Dedifferentiated amniotic fluid mesenchymal stem cell (primary cell): ENCODE results near the gene LONRF2.
"Not testable (repeated sequence)": the region's sequence is repeated elsewhere in the genome, so short reads cannot be mapped to it uniquely, and the experiment has no call there.

Experiments
- DNase-seq: peaks from one replicate; pipeline ENCODE4 v3.0.0-alpha.2; 2016; ENCODE audit errors: extremely low spot score

The LONRF2 gene

DNA sequence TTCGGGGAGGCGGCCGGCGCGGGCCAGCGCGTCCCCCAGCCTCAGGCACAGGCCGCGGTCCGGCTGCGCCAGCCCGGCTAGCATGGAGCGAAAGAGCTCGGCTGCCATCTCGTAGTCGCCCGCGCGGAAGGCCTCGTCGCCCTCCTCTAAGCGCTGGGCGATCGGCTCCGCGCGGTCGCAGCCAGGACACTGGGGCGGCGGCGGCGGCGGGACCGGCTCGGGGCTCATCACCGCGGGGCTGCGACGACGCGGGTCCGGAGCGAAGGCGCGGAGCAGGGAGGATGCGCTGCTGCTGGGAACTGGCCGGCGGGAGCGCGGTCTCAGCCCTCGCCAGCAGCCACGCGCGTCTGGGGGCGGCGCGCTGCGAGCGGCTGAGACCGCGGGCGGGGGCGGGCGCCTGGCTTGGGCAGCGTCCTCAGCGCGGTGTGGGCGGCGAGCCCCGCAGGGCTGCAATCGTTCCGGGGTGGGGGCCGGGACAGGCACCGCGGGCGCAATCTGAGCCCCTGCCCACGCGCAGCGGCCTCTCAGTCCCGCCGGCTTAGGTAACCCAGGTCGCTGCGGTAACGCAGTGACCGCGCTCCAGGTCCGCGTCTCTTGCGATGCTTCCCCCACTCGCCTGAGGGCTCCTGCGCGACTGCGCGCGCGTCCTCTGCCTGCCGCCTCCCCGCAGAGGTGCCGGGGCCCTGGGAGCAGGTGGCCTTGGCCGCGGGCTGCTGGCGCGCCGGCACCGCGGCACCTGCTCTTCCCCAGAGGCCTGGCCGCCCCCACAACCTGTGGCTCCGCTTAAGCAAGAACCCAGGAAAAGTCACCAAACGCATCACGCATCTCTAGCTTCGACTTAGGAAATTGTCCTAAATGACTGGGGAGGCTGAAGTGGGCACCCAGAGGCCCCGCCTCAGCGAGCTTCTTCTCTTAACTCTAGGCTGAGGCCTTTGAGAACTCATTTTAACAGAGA is at the start of gene LONRF2:
LONRF2 (minus strand) TSS at position 636 of the 955 bp plus-strand sequence; CDS start at position 228, 408 bp downstream.
- no peak for DNase-seq

DNA sequence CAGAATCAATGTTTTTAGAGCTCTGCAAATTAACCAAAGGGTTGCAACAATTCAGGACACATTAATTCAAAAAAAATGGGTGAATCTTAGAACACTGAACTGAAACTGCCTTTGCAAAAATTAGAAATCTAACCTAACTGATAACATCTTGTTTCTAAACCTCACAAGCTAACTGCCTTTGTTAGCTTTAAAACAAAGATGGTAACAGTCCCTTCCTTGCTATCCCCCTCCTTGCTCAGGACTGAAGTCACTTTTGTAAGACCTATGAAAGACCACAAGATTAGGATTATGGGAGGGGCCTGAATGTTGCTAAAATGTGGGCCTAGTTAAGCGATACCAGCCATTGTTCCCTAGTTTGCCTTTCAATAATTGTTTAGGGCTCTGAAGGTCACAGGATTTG is 44.9 kb upstream of the LONRF2 start:
- no peak for DNase-seq

DNA sequence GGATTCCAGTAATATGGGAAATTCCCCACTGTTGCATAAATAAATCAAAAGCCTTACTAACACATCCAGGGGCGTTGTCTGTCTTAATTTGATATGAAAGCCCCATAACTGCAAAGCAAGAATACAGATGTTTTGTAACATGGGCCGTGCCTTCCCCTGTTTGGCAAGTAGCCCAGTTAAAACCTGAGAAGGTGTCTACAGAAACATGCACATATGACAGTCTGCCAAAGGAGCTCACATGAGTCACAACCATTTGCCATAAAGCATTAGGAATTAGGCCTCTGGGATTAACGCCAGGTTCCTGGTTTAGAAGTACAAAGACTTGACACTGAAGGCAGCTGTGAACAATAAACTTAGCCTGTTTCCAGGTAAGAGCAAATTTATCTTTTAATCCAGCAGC is 43.1 kb upstream of the LONRF2 start:
- peak; percentile 16 for DNase-seq

DNA sequence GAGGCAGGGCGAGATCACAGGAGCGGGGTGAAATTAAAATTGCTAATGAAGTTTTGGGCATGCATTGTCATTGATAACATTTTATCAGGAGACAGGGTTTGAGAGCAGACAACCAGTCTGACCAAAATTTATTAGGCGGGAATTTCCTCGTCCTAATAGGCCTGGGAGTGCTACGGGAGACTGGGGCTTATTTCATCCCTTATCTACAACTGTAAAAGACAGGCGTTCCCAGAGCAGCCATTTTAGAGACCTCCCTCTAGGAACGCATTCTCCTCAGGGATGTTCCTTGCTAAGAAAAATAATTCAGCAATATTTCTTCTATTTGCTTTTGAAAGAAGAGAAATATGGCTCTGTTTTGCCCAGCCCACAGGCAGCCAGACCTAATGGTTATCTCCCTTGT is 40.0 kb upstream of the LONRF2 start:
- not testable (repeated sequence) for DNase-seq

DNA sequence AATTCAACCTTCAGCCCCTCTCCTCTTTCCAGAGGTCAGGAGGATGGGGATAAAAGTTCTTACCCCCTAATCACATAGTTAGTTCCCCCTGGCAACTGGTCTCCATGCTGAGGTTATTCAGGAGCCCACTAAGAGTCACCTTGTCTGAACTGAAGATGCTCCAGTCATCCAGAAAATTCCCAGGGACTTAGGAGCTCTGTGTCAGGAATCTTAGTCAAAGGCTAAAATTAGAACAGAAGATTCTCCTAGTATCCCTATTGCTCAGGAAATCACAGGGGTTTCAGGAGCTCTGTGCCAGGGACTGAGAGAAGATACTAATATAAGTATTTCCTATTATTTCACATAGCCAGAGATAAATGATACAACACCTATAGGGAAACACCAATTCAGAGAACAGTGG is 37.3 kb upstream of the LONRF2 start:
- DNase-seq: no peak

DNA sequence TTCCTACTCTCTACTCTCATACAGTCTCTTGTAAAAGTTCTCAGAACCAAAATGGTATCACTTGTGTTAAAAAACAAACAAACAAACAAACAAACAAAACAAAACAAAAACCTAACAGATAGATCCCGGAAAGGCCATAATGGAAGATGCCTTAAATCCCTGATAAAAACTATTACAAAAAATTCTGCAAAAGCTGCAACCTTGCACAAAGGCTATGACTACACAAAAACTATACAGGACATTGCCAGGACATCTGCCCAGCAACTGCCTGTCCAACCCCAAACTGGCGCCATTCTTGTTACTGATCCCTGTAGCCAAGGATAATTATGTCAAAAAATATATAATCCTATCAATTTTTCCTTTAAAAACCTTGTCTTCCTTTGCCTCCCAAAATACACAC is 36.3 kb upstream of the LONRF2 start:
- DNase-seq: no peak

DNA sequence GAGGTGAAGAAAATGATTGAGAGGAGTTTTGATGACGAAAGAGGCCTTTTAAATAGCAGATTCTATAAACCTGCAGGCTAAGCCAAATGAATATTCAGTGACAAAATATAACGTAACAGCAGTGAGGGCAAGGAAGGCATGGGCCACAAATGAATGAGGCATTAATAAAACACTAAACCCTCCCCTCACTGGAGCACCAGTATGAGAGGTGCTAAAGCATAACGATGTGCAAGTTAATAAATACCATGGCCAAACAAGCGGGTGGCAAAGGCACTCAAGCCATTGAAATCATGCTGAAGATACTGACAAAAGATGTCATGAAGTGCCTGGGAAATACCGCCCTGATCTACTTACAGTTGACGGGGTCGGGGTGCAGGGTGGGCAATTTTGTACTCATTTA is 30.2 kb upstream of the LONRF2 start:
- no peak for DNase-seq

DNA sequence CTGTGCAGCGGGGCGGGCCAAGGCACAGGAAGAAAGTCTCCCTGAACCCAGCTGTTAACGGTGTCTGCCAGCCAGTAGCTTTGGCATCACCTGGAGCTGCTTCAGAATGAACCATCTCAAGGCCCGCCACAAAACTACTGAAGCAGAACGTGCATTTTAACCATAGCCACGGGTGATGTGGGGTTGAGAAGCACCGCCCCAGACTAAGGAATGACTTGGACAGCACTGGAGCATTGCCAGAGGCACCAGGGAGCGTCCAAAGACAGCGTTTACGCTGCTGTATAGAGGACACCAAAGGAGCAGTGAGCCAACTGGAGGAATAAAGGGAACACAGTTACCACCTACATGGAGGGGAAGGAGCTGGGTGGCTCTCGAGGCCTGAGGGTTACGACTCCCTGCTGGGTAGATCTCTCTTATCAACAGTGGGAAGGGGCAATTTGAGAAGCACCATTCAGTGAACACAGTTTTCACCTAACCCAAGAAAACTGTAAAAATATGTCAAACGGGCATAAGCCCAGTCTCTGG is 28.4 kb upstream of the LONRF2 start:
- DNase-seq: no peak

DNA sequence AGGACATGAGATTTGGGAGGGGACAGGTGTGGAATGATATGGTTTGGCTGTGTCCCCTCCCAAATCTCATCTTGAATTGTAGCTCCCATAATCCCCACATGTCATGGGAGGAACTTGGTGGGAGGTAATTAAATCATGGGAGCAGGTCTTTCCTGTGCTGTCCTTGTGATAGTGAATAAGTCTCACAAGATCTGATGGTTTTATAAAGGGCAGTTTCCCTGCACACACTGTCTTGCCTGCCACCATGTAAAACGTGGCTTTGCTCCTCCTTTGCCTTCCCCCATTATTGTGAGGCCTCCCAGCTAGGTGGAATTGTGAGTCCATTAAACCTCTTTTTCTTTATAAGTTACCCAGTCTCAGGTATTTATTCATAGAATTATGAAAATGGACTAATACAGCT is 22.8 kb upstream of the LONRF2 start:
- not testable (repeated sequence) for DNase-seq

DNA sequence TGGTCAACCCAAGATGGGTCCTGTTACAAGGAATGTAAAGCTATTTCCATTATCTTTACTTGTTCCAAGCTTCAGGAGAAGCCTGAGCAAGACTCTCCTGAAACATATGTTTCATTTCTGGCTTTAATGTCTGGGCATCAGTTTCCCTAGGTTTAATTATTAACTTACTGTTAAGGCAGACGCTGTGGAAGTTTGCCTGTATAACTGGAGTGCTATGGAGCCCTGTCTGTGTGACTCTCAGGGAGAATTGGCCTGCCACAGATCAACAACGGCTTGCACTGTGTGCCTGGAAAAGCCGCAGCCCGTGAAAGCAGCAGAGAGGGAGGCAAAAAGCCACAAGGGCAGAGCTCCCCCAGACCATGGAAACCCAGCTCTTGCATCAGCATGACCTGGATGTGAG is 22.1 kb upstream of the LONRF2 start:
- no peak for DNase-seq

DNA sequence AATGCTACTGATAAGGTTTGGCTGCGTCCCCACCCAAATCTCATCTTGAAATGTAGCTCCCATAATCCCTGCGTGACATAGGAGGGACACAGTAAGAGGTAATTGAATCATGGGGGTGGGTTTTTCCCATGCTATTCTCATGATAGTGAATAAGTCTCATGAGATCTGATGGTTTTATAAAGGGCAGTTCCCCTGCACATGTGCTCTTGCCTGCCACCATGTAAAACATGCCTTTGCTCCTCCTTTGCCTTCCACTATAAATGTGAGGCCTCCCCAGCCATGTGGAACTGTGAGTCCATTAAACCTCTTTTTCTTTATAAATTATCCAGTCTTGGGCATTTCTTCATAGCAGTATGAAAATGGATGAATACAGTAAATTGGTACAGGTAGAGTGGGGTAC is 20.2 kb upstream of the LONRF2 start:
- DNase-seq: not testable (repeated sequence)

DNA sequence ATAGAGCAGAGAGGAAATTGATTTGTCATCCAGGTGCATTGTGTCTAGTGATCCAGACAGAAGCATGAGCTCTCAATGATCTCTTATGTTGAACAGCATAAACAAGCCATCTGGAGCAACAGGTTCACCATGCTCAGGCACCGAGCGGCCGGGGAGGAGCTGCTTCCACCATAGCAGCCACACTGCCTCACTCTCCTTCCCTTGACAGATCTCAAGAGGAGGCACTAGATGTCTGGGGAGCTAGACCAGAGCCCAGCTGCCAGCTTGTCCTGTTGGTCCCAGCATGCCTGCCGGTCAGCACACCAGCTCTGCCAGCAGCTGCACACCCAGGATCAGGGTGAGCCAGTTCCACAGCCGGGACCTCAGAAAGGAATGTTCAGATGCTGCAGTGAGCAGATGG is 17.5 kb upstream of the LONRF2 start:
- DNase-seq: no peak

DNA sequence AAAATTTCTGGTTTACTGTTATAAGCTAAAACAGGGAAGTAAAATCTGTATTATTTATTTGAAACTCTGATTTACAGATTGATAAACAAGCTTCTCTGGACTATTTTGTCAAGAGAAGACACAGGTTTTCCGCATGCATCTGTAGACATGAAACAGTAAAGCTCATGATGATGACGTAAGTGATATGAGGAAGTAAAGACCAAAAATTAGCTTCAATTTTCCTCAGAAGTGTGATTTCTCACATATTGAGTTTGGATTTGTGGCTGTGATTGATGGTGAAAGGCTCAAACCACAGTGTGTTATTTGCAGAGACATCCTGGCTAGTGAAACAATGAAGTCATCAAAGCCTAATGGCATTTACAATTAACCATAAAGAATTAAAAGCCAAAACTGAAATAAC is 12.6 kb upstream of the LONRF2 start:
- DNase-seq: no peak

DNA sequence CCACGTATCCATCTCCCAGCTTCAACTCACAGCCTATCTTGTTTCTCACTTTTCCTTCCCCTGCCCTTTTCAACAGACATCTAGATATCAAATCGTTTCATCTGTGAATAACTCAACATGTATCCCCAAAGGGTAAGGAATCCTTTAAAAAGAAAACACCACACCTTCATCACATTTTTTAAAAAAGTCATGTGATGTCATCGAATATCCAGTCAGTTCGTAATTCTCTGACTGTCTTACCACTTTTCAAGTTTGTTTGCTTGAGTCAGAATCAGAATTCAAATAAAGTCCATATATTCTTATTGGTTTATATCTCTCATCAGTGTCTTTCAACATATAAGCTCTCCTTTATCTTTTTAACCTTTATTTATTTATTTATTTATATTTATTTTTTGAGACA is 5.4 kb upstream of the LONRF2 start:
- no peak for DNase-seq

DNA sequence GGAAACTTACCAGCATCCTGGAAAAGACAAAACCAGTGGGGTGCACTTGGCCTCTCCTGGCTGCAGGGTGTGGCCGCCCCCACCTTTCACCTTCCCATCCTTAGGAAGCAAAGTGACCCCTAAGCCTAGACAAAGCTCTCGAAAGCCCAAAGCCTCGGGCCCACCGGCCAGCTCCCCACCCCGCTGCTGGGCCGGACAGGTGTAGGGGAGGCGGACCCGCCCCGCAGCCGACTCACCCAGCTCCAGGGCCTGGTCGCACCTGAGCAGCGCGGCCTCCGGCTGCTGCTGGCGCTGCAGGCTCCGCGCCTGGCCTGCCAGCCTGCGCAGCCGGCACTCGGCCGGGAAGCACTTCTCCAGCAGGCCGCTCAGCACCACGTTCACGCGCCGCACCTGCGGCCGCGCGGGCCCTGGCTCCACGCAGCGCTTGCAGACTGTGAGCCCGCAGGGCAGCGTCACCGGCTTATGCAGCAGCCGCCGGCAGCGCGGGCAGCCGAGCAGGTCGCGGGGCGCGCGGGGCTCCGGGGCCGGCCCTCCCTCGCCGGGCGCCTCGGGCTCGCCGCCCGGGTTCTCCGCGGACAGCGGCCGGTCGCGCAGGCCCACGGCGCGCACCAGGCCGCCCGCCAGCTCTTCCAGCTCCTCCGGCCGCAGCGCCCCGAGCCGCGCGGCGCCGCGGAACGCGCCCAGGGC is 979 bp downstream of the LONRF2 start:
- DNase-seq: no peak

DNA sequence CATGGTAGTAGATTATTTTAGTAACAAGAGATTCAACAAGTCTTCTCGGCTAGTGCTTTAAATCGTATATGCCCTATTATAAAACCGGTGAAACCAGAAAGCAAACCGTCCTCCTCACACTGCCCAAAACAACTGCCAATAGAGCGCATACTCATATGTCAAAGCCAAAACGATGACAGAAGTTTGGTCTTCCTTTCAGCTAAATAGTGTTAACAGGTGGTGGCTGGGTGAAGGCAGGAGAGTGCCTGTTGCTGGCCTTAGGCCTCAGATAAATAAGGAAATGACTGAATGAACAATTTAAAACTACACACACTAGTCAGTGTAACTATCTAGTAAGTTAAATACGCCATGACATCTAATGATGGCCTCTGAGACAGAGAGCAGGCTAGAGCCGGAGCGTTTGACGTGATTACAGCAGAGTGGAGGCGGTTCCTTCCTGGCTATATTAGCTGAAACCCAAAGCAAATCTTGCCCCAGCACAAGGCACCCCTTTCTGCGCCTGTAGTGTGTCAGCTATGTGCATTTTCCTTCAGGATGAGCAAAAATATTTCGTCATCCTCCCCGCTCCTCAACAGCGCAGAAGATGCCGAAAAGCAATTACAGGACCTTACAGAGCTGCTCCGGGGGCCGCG is 1.6 kb downstream of the LONRF2 start:
- no peak for DNase-seq

DNA sequence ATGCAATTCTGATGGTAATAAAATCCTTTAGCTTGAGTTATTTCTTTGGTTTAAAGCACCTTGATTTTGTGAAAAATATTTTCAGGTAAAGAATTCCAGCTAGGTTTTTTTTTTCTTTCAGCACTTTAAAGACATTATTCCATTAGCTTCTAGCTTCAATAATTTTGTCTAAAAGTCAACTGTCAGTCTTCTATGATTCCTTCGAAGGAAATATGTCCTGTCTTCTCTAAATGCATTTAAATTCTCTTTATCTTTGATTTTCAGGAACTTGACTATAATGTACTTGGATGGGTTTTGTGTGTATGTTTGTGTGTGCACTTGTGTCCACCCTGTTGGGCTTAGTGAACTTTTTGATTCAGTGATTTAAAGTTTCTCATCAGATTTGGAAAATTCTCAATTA is 4.7 kb downstream of the LONRF2 start:
- DNase-seq: no peak

DNA sequence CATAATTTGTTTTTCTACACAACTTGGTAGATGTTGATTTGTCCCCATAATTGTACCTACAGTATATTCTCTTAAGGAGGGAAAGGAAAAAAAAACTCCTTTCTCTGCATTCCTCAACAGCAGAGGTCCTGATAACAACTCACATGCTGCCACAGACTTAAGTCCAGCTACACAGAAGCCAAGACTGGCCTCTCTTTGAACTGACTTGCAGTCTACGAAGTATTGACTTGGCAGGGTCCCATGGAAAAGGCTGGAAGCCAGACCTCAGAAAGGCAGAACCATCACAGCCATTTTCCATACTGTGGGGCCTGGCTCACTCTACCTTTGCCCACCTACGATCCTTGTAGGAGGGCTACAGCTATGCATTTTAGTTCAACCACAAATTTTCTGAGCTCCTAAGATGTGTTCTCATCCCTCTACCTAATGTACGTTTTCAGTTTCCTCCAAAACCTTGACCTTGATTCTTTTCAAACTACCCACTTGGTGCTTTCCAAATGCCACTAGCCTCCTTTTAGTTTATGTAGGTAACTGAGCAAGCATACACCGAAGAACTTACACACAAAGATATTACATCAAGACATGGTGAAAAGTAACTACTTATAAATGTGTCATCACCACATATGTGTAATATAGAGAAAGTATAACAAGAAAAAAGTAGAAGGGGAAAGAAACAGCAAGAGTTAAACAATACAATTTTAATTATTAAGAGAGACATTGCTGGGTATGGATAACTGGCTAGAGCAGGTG is 12.2 kb downstream of the LONRF2 start:
- no peak for DNase-seq

DNA sequence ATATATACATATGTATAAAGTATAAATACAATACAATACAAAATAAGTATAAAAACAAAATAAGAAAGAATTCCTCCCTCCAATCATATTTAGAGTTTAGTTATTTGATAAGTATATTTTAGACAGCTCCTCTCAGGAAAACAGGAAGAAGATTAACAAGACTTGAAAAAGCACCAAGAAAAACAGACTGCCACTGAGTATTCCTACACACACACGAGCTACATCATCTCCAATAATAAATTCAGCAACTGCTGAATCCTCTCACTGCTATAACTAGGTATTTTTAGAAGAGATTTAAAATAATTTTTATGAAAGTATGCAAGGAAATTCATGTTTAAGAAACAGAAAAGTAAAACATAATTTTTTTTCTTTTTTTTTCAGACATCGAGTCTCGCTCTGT is 13.0 kb downstream of the LONRF2 start:
- no peak for DNase-seq

DNA sequence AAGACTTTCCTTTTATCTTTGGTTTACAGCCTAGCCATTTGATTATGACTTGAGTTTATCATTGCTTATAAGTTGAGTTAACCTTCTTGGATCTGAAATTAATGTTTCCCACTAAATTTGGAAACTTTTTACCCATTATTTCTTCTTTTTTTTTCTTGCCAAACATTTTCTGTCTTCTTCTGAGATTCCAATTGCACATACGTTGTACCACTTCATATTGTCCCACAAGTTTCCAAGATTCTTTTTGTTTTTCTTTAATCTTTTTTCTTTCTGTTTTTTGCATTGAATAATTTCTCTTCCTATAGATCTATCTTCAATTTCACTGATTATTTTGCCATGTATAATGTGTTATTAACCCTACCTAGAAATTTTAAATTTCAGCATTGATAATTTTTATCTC is 18.6 kb downstream of the LONRF2 start:
- no peak for DNase-seq

DNA sequence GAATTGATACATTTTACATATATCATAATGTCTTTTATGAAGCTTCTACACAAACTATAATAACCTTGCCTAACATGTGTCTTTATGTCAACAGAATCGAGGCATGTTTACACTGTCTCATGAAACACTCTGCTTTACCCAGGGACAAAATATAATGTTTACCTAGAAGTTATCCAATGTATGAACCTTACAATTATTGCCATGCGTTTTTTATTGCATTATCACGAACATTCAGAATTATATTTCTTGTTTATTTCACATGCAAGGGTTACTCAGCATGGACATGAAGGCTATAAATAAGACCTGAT is 19.8 kb downstream of the LONRF2 start:
- no peak for DNase-seq
